BJ (cell line): ENCODE measurements around the gene FMN2. TPM values are rescaled to one million over a fixed set of nuclear protein-coding genes. Genes with fewer than 3 reads are reported as not detected.

Experiments
- CTCF ChIA-PET: fragments of 350-600 bp; formaldehyde crosslinking; extraction: SDS; loops from one replicate; lab custom pipeline; 2021; ENCODE audit warnings: antibody characterized with exemption, inconsistent platforms; lab: Yijun Ruan, JAX
- POLR2A ChIA-PET: fragments of 300-600 bp; sonication (Branson Sonifier 250); formaldehyde crosslinking; extraction: SDS; loops from one replicate; lab custom pipeline; 2021; ENCODE audit warnings: antibody characterized with exemption; lab: Charles Lee
- DNase-seq: peaks from one replicate; pipeline ENCODE4 v3.0.0-alpha.2; 2011; ENCODE audit warnings: low read depth
- H3K27me3 ChIP-seq: 2 replicates; pipeline ENCODE4 v1.6.0; 2011; ENCODE audit warnings: low read length; ENCODE audit not compliant: control insufficient read depth, insufficient read depth
- H3K36me3 ChIP-seq: 2 replicates; pipeline ENCODE4 v1.5.1; 2011; ENCODE audit warnings: low read length; ENCODE audit not compliant: control insufficient read depth, insufficient read depth
- H3K4me3 ChIP-seq: 2 replicates; pipeline ENCODE4 v1.5.1; 2011; ENCODE audit warnings: low read depth, mild to moderate bottlenecking, control low read depth, low read length
- CTCF ChIP-seq: IDR thresholded peaks from 2 replicates; pipeline ENCODE4 v1.5.1; 2011; ENCODE audit warnings: low read depth, mild to moderate bottlenecking, control low read depth, inconsistent platforms, low read length, moderate library complexity; ENCODE audit not compliant: insufficient read depth
- polyA plus RNA-seq: library from polyadenylated mRNA; depleted of rRNA; stranded (reverse); fragments of >200 nt; gene quantifications from 2 replicates; pipeline ENCODE4 v1.2.3, GENCODE V29; 2011

The FMN2 gene
- polyA plus RNA-seq, 1 experiment, result 14.6 TPM

GRCh38 chr1:240245629-240246020 is 153.9 kb downstream of the FMN2 start:
- H3K36me3 ChIP-seq, result no peaks in the 10 kb centered on the region
- ChIA-PET CTCF (no interaction called here), POLR2A (interaction anchor here (1.0 kb wide), 1 partner anchor 11 kb away, joined by 6 read pairs; no protein-coding TSS in a partner anchor)
- no peak for TF ChIP-seq CTCF
- H3K27me3 ChIP-seq, result no peaks in the 10 kb centered on the region
- DNase-seq, result no peak
- no peak overlapping the region for H3K4me3 ChIP-seq

- Histone ChIP-seq H3K27me3 (no peaks in the 10 kb centered on the region), H3K4me3 (no peak overlapping the region), H3K36me3 (no peaks in the 10 kb centered on the region)
- DNase-seq, result no peak
- POLR2A ChIA-PET, result no interaction called here
- TF ChIP-seq CTCF, result no peak
- CTCF ChIA-PET, result no interaction called here
These were observed 156.2 kb downstream of the FMN2 start for GRCh38 chr1:240247899-240248298.

- DNase-seq, result no peak
- H3K4me3 ChIP-seq, result no peak overlapping the region
- CTCF ChIA-PET, result no interaction called here
- no peaks in the 10 kb centered on the region for H3K27me3 ChIP-seq
- POLR2A ChIA-PET, result no interaction called here
- TF ChIP-seq CTCF, result no peak
- H3K36me3 ChIP-seq, result peaks cover 3% of the 10 kb centered on the region; the same call in 1 of the 2 replicates
These were observed 162.3 kb downstream of the FMN2 start for GRCh38 chr1:240254006-240254405.

- Histone ChIP-seq H3K4me3 (no peak overlapping the region), H3K36me3 (peaks cover 3% of the 10 kb centered on the region; the same call in 1 of the 2 replicates), H3K27me3 (no peaks in the 10 kb centered on the region)
- ChIA-PET CTCF (no interaction called here), POLR2A (no interaction called here)
- no peak for TF ChIP-seq CTCF
- DNase-seq, result no peak
These were observed 163.2 kb downstream of the FMN2 start for GRCh38 chr1:240254778-240255291.

- ChIA-PET POLR2A (no interaction called here), CTCF (no interaction called here)
- H3K4me3 ChIP-seq, result no peak overlapping the region
- no peak for DNase-seq
- peaks cover 3% of the 10 kb centered on the region; the same call in 1 of the 2 replicates for H3K36me3 ChIP-seq
- TF ChIP-seq CTCF, result no peak
- H3K27me3 ChIP-seq, result no peaks in the 10 kb centered on the region
These were observed 164.2 kb downstream of the FMN2 start for GRCh38 chr1:240255922-240256321.
